Activated CD8-positive, alpha-beta T cell treated with anti-CD3 and anti-CD28 coated beads, Interleukin-2, amount 10 ng/mL, durations not matched to agents 7 days and 5 days (primary cell): ENCODE measurements around the gene KLHDC9. TPM values are rescaled to one million over a fixed set of nuclear protein-coding genes. Genes with fewer than 3 reads are reported as not detected.

Experiments
- ATAC-seq: fragments of 150-1000 bp; cut with Tn5 transposase; one replicate; pipeline ENCODE4 v1.10.0; 2021; ENCODE audit warnings: moderate library complexity
- CTCF ChIA-PET: fragments of 350-600 bp; sonication (Branson Sonifier 250); formaldehyde crosslinking; loops from one replicate; lab custom pipeline; 2021; ENCODE audit warnings: antibody characterized with exemption; lab: Charles Lee
- POLR2A ChIA-PET: fragments of 350-600 bp; sonication (Branson Sonifier 250); formaldehyde crosslinking; loops from one replicate; lab custom pipeline; 2021; ENCODE audit warnings: antibody characterized with exemption; lab: Charles Lee
- DNase-seq: peaks from one replicate; pipeline ENCODE4 v3.0.0-alpha.2; 2020
- H3K27ac Mint-ChIP-seq: one replicate; pipeline ENCODE4 v1.8.0; 2021; ENCODE audit warnings: mild to moderate bottlenecking, mixed read lengths
- H3K27me3 Mint-ChIP-seq: one replicate; pipeline ENCODE4 v1.8.0; 2021; ENCODE audit warnings: low read depth, mixed read lengths
- H3K36me3 Mint-ChIP-seq: one replicate; pipeline ENCODE4 v1.8.0; 2021; ENCODE audit warnings: low read depth, mixed read lengths
- H3K4me1 Mint-ChIP-seq: one replicate; pipeline ENCODE4 v1.8.0; 2021; ENCODE audit warnings: low read depth, mixed read lengths
- H3K4me3 Mint-ChIP-seq: one replicate; pipeline ENCODE4 v1.8.0; 2021; ENCODE audit warnings: mild to moderate bottlenecking, mixed read lengths
- H3K9me3 Mint-ChIP-seq: one replicate; pipeline ENCODE4 v1.8.0; 2022; ENCODE audit warnings: mixed read lengths; ENCODE audit not compliant: insufficient read depth
- total RNA-seq, 2 experiments: library from RNA; stranded (reverse); gene quantifications; one replicate each; pipeline ENCODE4 v1.2.3, GENCODE V29; 2021

The KLHDC9 gene
- total RNA-seq, 2 experiments from 2014 or later, result 0.61 to 0.91 TPM

- POLR2A ChIA-PET, result interaction anchor here (1.2 to 1.3 kb wide), 2 partner anchors 15 to 163 kb away, joined by 4 read pairs; partner anchors contain the start of gene ARHGAP30
- Mint-ChIP-seq H3K4me3 (no peak overlapping the region), H3K9me3 (no peaks in the 10 kb centered on the region), H3K27me3 (no peaks in the 10 kb centered on the region), H3K27ac (no peak overlapping the region), H3K4me1 (peaks cover 4% of the 10 kb centered on the region), H3K36me3 (no peaks in the 10 kb centered on the region)
- no peak for ATAC-seq
- DNase-seq, result no peak
- CTCF ChIA-PET, result interaction anchor here (1.0 to 2.5 kb wide), 6 partner anchors 11 to 43 kb away, joined by 3 to 14 read pairs (median 3); partner anchors contain the start of gene KLHDC9
Observed at GRCh38 chr1:161085165-161085564, 13.0 kb upstream of the KLHDC9 start.

DNA sequence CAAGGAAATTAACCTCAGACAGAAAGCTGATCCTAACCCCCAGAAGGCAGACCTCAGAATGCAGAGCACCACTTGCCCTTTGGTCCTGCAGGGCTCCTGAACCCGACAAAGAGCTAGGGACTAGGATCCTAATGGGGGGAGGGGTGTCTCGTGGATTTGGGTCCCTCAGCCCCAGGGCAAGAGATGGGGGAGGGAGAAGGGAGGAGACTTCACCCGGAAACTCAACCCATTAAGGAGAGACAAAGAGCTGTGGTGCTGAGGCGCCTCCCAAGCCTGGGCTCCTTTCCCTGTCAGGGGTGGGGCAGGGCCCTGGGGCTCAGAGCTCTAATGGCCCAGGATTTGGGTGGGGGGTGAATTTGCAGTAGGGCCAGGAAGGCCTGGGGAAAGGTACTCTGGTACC is 11.7 kb upstream of the KLHDC9 start:
- no peak for DNase-seq
- ChIA-PET POLR2A (no interaction called here), CTCF (interaction anchor here (1.0 to 2.5 kb wide), 2 partner anchors 10 to 11 kb away, joined by 3 to 10 read pairs; no protein-coding TSS in a partner anchor)
- Mint-ChIP-seq H3K9me3 (no peaks in the 10 kb centered on the region), H3K4me3 (no peak overlapping the region), H3K4me1 (peaks cover 14% of the 10 kb centered on the region), H3K36me3 (no peaks in the 10 kb centered on the region), H3K27ac (no peak overlapping the region), H3K27me3 (no peaks in the 10 kb centered on the region)
- ATAC-seq, result no peak

GRCh38 chr1:161088587-161089110 is 9.5 kb upstream of the KLHDC9 start:
- peaks cover 29% of the 10 kb centered on the region for H3K4me1 Mint-ChIP-seq
- DNase-seq, result no peak
- no peak for ATAC-seq
- H3K27ac Mint-ChIP-seq, result no peak overlapping the region
- H3K27me3 Mint-ChIP-seq, result no peaks in the 10 kb centered on the region
- ChIA-PET POLR2A (interaction anchor here (0.7 to 1.0 kb wide), 2 partner anchors 8 to 19 kb away, joined by 3 read pairs; partner anchors contain the start of gene ARHGAP30), CTCF (interaction anchor here (1.2 to 2.4 kb wide), 4 partner anchors 8 to 91 kb away, joined by 3 to 6 read pairs (median 6); no protein-coding TSS in a partner anchor)
- no peak overlapping the region for H3K4me3 Mint-ChIP-seq
- H3K9me3 Mint-ChIP-seq, result no peaks in the 10 kb centered on the region
- no peaks in the 10 kb centered on the region for H3K36me3 Mint-ChIP-seq

- Mint-ChIP-seq H3K27ac (no peak within 1 kb of the TSS), H3K36me3 (no peaks in the 10 kb centered on the region), H3K9me3 (no peaks in the 10 kb centered on the region), H3K4me1 (peaks cover 31% of the 10 kb centered on the region), H3K27me3 (no peaks in the 10 kb centered on the region), H3K4me3 (no peak within 1 kb of the TSS)
- ATAC-seq, result no peak
- ChIA-PET POLR2A (interaction anchor here (0.7 kb wide), 1 partner anchor 20 kb away, joined by 3 read pairs; the partner anchor contains the start of gene ARHGAP30), CTCF (interaction anchor here (1.1 to 2.4 kb wide), 6 partner anchors 8 to 99 kb away, joined by 3 to 6 read pairs (median 4); partner anchors contain the start of gene KLHDC9)
- no peak for DNase-seq
Observed at GRCh38 chr1:161089251-161089924, 8.8 kb upstream of the KLHDC9 start, which contains the start of gene NECTIN4. NECTIN4 (minus strand) TSS chr1:161089558; CDS start chr1:161089296, 262 bp downstream.

DNA sequence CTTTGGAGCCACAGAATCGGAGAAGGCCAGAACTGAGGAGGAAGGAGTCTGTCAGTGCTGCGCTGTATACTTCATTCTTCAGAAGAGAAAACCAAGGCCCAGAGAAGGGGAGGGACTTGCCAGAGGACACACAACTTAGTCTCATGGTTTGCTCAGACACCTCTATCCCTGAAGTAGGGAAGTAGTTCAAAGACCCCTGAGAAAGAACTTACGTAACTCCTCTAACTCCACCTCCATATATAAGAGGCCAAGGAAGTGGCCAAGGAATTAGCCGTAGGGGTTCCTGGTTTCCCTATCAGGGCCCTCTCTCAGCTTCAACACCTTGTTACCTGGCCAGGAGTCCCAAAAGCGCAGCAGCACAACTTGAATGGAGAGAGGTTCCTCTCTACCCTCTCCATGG is 8.2 kb upstream of the KLHDC9 start:
- CTCF ChIA-PET, result interaction anchor here (1.1 to 2.4 kb wide), 4 partner anchors 8 to 99 kb away, joined by 3 to 5 read pairs (median 4); partner anchors contain the start of gene KLHDC9
- H3K27ac Mint-ChIP-seq, result no peak overlapping the region
- no peaks in the 10 kb centered on the region for H3K27me3 Mint-ChIP-seq
- H3K9me3 Mint-ChIP-seq, result no peaks in the 10 kb centered on the region
- H3K4me3 Mint-ChIP-seq, result no peak overlapping the region
- H3K36me3 Mint-ChIP-seq, result no peaks in the 10 kb centered on the region
- DNase-seq (no peak), ATAC-seq (no peak)
- peaks cover 31% of the 10 kb centered on the region for H3K4me1 Mint-ChIP-seq
- POLR2A ChIA-PET, result no interaction called here

- CTCF ChIA-PET, result interaction anchor here (1.1 kb wide), 1 partner anchor 100 kb away, joined by 3 read pairs; no protein-coding TSS in a partner anchor
- no peak for DNase-seq
- Mint-ChIP-seq H3K27ac (no peak overlapping the region), H3K9me3 (no peaks in the 10 kb centered on the region), H3K4me3 (no peak overlapping the region), H3K27me3 (no peaks in the 10 kb centered on the region), H3K36me3 (no peaks in the 10 kb centered on the region), H3K4me1 (peaks cover 31% of the 10 kb centered on the region)
- POLR2A ChIA-PET, result no interaction called here
- peak; percentile 45 for ATAC-seq
Observed at GRCh38 chr1:161090617-161091016, 7.5 kb upstream of the KLHDC9 start.

DNA sequence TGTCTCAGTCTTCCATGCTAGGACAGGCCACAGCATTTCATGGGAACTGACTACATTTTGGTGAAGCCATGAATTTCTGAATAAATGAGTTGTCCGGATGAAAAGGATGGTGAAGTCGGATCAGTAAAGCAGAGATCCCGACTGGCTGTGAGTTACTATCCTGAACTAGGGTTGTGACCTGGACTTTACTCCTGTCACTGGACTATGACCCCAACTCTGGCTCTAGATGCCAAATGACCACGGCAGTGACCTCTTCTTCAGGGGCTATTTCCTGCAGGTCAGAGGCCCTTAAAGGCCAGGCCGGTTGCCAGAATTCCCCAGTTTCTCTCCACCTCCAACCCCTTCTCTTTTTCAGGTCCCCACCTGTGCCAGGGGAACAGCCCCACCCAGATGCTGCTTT is 7.1 kb upstream of the KLHDC9 start:
- ChIA-PET CTCF (no interaction called here), POLR2A (no interaction called here)
- no peaks in the 10 kb centered on the region for H3K27me3 Mint-ChIP-seq
- H3K4me3 Mint-ChIP-seq, result no peak overlapping the region
- no peak for ATAC-seq
- DNase-seq, result no peak
- no peak overlapping the region for H3K27ac Mint-ChIP-seq
- H3K36me3 Mint-ChIP-seq, result no peaks in the 10 kb centered on the region
- H3K4me1 Mint-ChIP-seq, result peaks cover 31% of the 10 kb centered on the region
- no peaks in the 10 kb centered on the region for H3K9me3 Mint-ChIP-seq

DNA sequence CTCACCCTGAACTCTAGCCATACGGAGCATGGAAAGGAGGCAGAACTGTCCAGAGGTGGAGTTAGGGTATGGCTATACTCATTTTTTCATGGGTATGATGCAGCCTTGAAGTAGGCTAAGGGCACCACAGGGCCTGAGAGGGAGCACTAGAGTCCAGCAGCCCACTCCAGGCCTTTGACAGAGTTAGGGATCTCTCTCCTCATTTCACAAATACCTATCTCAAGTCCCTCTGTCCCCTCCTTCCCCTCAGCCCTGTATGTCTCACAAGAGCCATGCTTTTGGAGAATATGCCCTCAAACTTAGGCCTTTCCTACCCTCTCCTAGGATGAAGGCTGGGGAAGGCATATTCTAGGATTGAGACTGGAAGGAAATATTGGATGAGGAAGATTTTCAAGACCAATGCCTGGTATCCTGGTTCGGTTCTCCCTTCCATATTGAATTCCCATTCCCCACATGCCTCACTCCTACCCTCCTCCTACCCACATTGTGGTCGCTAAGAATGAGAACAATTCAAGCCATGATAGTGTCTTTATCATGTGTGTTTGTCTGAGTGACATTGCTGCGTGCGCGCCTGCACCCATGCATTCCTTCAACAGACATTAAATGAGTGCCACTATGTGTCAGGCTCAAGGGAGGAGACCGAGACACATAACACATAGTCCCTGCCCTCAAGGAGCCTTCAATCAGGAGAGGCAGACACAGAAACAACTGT is 6.2 kb upstream of the KLHDC9 start:
- ATAC-seq, result no peak
- no peak overlapping the region for H3K27ac Mint-ChIP-seq
- CTCF ChIA-PET, result interaction anchor here (0.9 to 9.8 kb wide), 5 partner anchors 19 to 138 kb away, joined by 3 to 292 read pairs (median 4); partner anchors contain the start of genes ARHGAP30 and ITLN2

DNA sequence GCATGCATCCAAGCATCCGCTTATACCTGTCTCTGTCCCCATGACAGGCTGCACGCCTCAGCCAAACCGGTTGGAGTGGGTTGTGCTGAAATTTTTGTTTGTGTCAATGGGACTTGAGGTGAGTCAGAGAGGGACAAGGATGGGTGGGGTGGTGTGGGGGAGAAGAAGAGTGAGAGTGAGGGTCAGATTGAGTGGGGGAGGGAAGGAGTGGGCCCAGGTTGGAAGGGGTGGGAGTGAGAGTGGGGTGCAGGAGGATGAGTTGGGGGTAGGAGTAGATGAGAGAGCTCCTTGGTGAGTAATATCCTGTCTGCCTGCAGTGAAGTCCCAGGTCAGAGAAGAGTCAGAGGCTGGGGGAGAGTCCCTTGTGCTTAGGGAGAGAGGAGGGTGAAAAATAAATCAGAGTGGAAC is 5.5 kb upstream of the KLHDC9 start:
- Mint-ChIP-seq H3K4me3 (no peak overlapping the region), H3K36me3 (peaks cover 2% of the 10 kb centered on the region), H3K27ac (peak overlapping the region; percentile 27), H3K4me1 (peaks cover 46% of the 10 kb centered on the region), H3K9me3 (no peaks in the 10 kb centered on the region), H3K27me3 (peaks cover 2% of the 10 kb centered on the region)
- ATAC-seq (peak; percentile 33), DNase-seq (no peak)
- POLR2A ChIA-PET, result interaction anchor here (1.3 to 3.0 kb wide), 3 partner anchors 22 to 47 kb away, joined by 4 to 12 read pairs (median 12); partner anchors contain the start of genes ARHGAP30 and USF1
- CTCF ChIA-PET, result interaction anchor here (0.9 to 9.8 kb wide), 6 partner anchors 20 to 138 kb away, joined by 3 to 292 read pairs (median 5); partner anchors contain the start of genes ARHGAP30, ITLN2, NIT1 and PFDN2

More for the DNA sequence above, 6.2 kb upstream of the KLHDC9 start:
- no peak overlapping the region for H3K4me3 Mint-ChIP-seq
- POLR2A ChIA-PET, result interaction anchor here (1.3 to 3.0 kb wide), 3 partner anchors 22 to 46 kb away, joined by 4 to 12 read pairs (median 12); partner anchors contain the start of genes ARHGAP30 and USF1
- H3K27me3 Mint-ChIP-seq, result no peaks in the 10 kb centered on the region
- no peaks in the 10 kb centered on the region for H3K9me3 Mint-ChIP-seq
- H3K4me1 Mint-ChIP-seq, result peaks cover 39% of the 10 kb centered on the region
- H3K36me3 Mint-ChIP-seq, result no peaks in the 10 kb centered on the region
- DNase-seq, result no peak

DNA sequence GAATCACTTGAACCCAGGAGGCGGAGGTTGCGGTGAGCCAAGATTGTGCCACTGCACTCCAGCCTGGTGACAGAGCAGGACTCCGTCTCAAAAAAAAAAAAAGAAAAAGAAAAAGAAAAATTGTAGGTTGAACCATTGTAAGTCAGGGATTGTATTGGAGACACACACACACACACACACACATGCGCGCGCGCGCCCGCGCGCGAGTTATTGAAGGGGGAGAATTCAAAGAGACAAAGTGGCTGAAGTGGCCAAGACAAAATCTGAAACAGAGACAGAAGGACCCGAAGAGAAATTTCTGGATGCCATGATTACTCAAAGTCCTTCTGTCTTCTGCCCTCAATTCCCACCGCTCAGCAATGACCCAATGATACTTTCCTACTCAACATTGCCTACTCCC is 3.7 kb upstream of the KLHDC9 start:
- ATAC-seq (no peak), DNase-seq (no peak)
- POLR2A ChIA-PET, result interaction anchor here (0.9 to 3.0 kb wide), 2 partner anchors 24 to 29 kb away, joined by 4 to 12 read pairs; partner anchors contain the start of gene ARHGAP30
- CTCF ChIA-PET, result interaction anchor here (4.6 to 9.8 kb wide), 3 partner anchors 21 to 99 kb away, joined by 52 to 292 read pairs (median 100); partner anchors contain the start of genes ARHGAP30 and USF1
- peaks cover 2% of the 10 kb centered on the region for H3K27me3 Mint-ChIP-seq
- H3K27ac Mint-ChIP-seq, result no peak overlapping the region
- H3K9me3 Mint-ChIP-seq, result no peaks in the 10 kb centered on the region
- H3K4me3 Mint-ChIP-seq, result no peak overlapping the region
- H3K36me3 Mint-ChIP-seq, result peaks cover 8% of the 10 kb centered on the region
- H3K4me1 Mint-ChIP-seq, result peaks cover 57% of the 10 kb centered on the region

- ChIA-PET POLR2A (interaction anchor here (0.6 to 3.0 kb wide), 3 partner anchors 25 to 207 kb away, joined by 3 to 12 read pairs (median 4); partner anchors contain the start of gene ARHGAP30), CTCF (interaction anchor here (2.2 to 9.8 kb wide), 6 partner anchors 10 to 141 kb away, joined by 10 to 292 read pairs (median 35); partner anchors contain the start of genes ARHGAP30, ITLN2 and USF1)
- Mint-ChIP-seq H3K36me3 (peaks cover 14% of the 10 kb centered on the region), H3K27ac (no peak overlapping the region), H3K4me1 (peaks cover 55% of the 10 kb centered on the region), H3K4me3 (no peak overlapping the region), H3K9me3 (no peaks in the 10 kb centered on the region), H3K27me3 (peaks cover 2% of the 10 kb centered on the region)
- ATAC-seq (no peak), DNase-seq (no peak)
Observed at GRCh38 chr1:161095230-161095629, 2.9 kb upstream of the KLHDC9 start.
